ENCODE data around the gene TMEM214.

The TMEM214 gene

GRCh38 chr2:27039871-27040270 is 7.1 kb downstream of the TMEM214 start:
- no peak for DNase-seq (ENCODE audit: low read depth, low spot score)

GRCh38 chr2:27040282-27040681 is 7.5 kb downstream of the TMEM214 start:
- no peak for DNase-seq (ENCODE audit: low read depth, low spot score)

DNA sequence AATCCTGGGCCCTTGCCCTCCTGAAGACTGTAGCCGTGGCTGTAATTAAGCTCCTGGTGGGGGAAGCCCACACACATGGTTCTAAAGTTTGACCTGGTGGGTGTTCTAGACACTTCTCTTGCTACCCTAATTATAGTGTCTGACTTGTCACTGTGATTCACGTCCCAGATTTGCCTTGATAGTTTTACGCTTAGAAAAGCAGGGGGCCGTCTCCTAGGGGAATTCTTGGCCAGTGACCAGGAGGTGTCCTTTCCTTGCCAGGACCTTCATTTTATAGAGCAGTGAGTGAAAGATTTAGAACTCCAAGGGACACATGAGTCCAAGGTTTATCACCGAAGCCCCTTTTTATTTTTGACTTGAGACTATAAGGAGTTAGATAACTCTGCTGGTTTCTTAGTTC is 9.0 kb downstream of the TMEM214 start:
- no peak for DNase-seq (ENCODE audit: low read depth, low spot score)

DNA sequence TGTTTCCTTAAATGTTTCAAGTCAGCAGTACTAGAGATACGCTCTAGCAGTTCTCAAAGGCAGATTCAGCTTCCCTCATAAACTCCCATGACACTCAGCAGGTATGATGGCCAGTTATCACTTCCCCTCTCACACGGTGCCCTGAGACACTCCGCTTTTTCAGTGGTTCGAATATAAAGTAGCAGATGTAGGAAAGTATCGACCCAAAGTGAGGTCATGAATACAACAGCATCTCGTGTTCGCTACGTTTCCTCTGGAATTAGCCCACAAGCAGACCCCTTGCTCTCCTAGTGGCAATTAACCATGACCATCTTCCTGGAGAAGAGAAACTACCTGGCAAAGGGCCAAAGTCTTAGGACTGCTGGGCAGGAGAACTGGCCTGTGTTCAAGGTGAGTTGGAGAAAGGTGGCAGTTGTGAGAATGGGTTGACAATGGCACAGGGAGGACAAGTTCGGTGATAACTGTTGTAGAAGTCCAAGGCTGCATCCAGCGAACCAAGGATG is 9.4 kb downstream of the TMEM214 start:
- DNase-seq (ENCODE audit: low read depth, low spot score) = no peak

DNA sequence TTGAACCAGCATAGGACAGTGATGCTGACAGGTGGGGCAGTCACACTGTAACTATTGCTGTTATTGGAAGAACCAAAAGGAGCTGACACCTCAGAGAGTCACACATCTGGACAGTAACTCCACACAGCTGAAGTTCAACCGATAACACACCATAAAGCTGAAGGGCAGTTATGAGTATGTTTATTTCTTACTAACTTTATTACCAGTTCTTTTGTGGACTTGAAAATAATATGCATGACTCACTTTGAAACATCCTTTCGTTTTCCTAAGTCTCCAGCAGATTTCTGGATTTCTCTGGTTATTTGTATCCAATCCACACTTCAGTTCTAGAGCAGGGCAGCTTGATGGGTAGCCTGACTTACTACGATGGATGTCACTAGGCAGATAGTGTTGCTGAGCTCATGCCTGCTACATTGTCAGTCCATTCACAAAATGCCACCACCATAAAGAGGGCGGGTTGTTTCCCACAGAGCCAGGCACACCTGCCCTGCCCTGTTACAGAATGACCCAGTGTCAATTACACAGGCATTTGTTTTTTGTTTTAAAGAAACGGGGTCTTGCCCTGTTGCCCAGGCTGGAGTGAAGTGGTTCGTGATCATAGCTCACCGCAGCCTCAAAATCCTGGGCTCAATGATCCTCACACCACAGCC is 10.3 kb downstream of the TMEM214 start:
- no peak for DNase-seq (ENCODE audit: low read depth, low spot score)

- DNase-seq (ENCODE audit: low read depth, low spot score) = no peak
Observed at GRCh38 chr2:27049422-27050280, 16.9 kb downstream of the TMEM214 start.

DNA sequence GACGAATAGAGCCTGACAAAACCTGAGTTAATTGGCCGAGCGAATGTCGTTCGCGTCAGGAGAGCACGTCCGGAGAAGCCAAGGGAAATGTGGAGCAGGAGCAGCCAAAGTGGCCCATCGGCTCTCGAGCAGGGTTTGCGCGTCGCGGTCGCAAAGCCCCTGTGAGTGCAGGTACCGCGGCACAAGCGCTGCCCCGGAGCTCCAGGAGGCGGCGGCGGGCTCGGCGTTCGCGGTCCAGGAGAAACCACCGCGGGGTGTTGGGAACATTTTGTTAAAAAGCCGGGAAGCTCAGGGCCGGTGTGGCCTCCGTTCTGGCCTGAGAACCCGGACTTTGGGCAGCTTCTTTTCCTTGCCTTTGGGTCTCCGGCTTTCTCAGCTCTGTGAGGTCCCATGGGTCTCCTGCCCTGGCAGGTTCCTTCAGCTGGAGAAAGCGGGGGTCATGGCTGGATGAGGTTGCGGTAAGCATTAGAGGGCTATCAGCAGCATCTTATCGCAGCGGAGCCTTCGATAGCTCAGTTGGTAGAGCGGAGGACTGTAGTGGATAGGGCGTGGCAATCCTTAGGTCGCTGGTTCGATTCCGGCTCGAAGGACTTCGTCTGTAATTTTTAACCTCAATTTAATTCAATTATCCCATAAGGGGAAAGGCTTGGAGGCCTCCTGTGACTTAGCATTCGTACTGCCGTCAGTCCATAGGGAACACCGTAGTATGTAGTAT is 17.7 kb downstream of the TMEM214 start:
- peak; percentile 98 for DNase-seq (ENCODE audit: low read depth, low spot score)

DNA sequence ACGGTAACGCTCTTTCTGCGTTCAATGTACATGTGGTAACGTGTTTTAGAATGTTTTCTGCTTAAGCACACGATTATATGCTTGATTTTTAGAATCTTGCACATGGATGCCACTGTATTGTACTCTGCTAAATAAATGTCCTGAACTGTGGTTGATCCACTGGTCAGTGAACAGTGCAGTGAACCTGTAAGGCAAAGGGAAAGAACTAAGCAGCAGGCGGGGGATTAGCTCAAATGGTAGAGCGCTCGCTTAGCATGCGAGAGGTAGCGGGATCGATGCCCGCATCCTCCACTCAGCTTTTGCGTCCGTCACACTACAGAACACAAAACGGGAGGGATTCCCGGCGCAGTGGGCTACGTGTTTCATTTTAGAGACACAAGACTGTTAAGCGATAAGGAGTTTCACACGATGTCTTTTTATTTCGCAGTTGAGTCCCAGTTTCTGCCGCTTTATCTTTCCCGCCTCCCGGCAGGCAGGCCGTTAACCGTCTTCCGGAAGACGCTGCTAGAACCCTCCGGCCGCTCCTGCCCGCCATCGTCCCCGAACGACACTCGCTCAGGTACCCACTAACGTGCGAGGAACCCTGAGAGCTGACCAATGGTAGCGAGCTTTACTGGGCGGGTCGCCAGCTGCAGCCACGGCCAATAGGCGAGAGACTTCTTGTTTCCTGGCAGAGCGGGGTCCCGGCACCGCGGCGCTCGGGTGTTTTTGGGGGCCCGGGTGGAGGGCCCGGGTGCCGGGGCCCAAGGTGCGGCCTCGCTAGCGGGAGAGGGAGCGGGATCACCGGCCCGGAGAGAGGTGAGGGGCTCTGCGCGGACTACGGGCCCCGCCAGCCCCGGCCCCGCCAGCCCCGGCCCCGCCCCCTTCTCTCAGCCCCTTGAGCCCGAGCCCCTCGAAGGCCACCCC is 18.5 kb downstream of the TMEM214 start, which contains the start of gene AGBL5:
Gene AGBL5 (plus strand): TSS at position 673 of the 906 bp plus-strand sequence. CDS start 1,291 bp downstream, outside the sequence.
- peak; percentile 97 for DNase-seq (ENCODE audit: low read depth, low spot score)

DNA sequence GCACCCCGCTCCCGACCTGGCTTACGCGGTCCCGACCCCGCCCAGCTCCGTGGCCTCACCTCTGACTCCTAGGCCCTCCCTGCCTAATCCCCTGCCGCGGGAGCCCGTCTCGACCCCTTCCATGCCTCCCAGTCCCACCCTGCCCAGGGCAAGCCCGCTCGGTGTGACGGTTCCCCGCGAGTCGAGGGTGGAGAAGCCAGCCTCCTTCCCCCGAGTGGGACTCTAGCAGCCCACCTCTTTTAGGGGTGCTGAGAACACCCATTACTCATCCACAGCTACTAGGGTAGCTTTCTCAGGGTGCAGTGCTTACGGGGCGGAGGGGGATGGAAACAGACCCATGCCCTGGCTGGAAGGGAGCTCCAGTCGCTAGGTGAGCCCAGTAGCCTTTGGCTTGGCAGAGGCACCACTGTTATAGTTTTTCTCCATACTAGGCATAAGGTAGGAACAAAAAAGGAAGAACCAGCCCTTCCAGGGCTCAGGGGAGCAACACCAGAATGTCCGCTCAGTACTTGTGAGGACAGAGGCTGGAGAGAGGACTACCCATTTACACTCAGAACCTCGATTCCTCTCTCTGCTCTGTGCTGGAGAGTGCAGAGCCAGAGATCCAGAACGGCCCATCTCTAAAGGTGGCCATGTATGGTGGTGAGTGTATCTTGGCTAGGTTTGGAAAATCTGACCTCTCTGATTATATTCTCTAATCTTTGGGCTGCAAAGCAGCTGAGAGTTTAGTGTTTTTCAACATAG is 19.3 kb downstream of the TMEM214 start:
- peak; percentile 29 for DNase-seq (ENCODE audit: low read depth, low spot score)

DNA sequence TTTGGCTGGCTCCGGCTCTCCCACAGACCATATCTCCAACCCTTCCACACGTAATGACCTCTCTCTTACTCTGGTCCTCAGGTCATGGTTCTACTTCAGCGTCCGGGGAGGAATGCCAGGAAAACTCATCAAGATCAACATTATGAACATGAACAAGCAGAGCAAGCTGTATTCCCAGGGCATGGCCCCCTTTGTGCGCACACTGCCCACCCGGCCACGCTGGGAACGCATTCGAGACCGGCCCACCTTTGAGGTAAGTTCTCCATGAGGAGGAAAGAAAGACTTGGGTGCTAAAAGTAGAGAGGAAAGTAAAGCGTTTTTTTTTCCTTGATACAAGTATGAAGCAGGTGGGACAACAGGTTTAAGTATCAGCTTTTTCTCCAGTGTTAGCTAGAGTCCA is 20.6 kb downstream of the TMEM214 start:
- no peak for DNase-seq (ENCODE audit: low read depth, low spot score)

GRCh38 chr2:27053776-27054175 is 21.0 kb downstream of the TMEM214 start:
- DNase-seq (ENCODE audit: low read depth, low spot score) = no peak

GRCh38 chr2:27054721-27055120 is 22.0 kb downstream of the TMEM214 start:
- no peak for DNase-seq (ENCODE audit: low read depth, low spot score)

DNA sequence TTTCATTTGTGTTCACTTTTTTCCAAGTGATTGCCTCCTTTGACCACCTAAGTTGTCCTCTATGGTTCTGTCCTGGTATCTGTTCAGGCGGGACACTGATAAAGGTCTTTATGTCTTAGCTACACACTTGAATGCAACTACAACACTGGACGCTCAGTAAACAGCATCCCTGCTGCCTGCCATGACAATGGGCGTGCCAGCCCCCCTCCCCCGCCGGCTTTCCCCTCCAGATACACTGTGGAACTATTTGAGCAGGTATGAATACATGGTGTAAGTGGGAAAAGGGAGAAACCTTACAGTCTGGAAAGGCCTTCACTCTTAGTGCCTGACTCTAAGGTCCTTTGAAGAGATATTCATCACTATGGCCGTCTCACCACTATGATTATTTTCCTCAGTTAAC is 24.4 kb downstream of the TMEM214 start:
- no peak for DNase-seq (ENCODE audit: low read depth, low spot score)

DNA sequence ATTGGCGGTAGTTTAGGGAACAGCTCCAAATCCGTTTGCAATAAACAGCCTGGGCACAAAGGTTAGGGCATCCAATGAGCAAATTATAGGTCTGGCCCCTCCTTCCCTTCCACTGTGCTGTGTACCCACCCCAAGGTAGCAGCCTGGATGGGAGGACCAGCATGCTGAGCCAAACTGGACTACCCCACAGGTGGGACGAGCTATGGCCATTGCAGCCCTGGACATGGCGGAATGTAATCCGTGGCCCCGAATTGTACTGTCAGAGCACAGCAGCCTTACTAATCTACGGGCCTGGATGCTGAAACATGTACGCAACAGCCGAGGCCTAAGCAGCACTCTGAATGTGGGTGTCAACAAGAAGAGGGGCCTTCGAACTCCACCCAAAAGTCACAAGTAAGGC is 25.4 kb downstream of the TMEM214 start:
- DNase-seq (ENCODE audit: low read depth, low spot score) = no peak

- DNase-seq (ENCODE audit: low read depth, low spot score) = no peak
Observed at GRCh38 chr2:27059141-27059820, 26.5 kb downstream of the TMEM214 start.

DNA sequence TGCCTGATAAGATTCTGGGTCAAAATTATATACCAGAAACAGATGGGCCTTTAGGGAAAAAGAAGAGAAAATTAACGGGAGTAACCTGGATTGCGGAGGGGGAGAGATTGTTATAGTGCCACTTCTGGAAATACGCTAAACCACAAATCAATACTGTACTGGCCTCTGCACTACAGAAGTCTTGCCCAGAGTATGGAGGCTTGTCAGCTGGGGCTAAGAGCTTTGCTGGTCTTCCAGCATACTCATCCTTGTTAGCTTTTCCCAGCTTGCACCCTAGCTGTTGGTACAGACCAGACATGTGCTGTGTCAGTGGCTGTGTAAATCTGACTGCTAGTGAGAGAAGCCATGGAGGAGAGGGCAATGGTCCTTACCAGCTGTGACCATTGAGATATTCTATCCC is 27.6 kb downstream of the TMEM214 start:
- no peak for DNase-seq (ENCODE audit: low read depth, low spot score)

DNA sequence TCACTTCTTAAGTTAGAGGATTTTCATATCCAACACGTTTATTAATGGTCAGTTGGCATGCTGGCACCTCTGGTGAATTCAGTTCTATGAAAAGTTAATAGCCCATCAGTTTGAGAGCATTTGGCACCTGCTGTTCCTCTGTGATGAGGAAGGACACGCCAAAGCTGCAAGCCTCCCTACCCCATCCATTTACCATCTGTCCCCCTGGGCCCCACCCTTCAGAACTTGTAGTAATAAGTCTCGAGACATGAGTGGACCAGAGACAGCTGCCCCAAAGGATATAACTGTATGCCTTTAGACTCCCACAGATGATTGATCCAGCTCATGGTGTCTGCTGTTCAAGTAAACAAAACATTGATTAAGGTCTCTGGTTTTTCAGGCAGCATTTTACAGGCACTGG is 32.4 kb downstream of the TMEM214 start:
- no peak for DNase-seq (ENCODE audit: low read depth, low spot score)

GRCh38 chr2:27067385-27067784 is 34.6 kb downstream of the TMEM214 start:
- DNase-seq (ENCODE audit: low read depth, low spot score) = no peak

GRCh38 chr2:27069436-27069835 is 36.7 kb downstream of the TMEM214 start:
- DNase-seq (ENCODE audit: low read depth, low spot score) = no peak
